H1 (cell line): Measurements from ENCODE around the gene TDRD9. TPM values are rescaled to one million over a fixed set of nuclear protein-coding genes. Genes with fewer than 3 reads are reported as not detected.

ENCODE experiments used
- CBX5 ChIP-seq: fragments of 300-800, 300-1000 bp; sonication (generic); IDR thresholded peaks from 2 replicates; pipeline ENCODE4 v1.7.1; 2016; ENCODE audit warnings: antibody characterized with exemption, low read length, low read depth
- CHD1 ChIP-seq: IDR thresholded peaks from 2 replicates; pipeline ENCODE4 v1.6.1; 2012; ENCODE audit warnings: low read depth, low read length, improper control_type of control experiment
- RBBP5 ChIP-seq: IDR thresholded peaks from 2 replicates; pipeline ENCODE4 v1.7.1; 2012; ENCODE audit warnings: low read depth, mild to moderate bottlenecking, inconsistent platforms, low read length, moderate library complexity, borderline replicate concordance
- SP1 ChIP-seq: IDR thresholded peaks from 2 replicates; pipeline ENCODE4 v1.6.1; 2011; ENCODE audit warnings: low read depth, low read length
- SRF ChIP-seq: IDR thresholded peaks from 2 replicates; pipeline ENCODE4 v1.6.1; 2011; ENCODE audit warnings: mild to moderate bottlenecking, low read depth, low read length, moderate library complexity
- TEAD4 ChIP-seq: IDR thresholded peaks from 2 replicates; pipeline ENCODE4 v1.6.1; 2012; ENCODE audit warnings: low read depth, low read length, inconsistent platforms, mixed read lengths
- polyA plus RNA-seq, 7 experiments: library from polyadenylated mRNA; depleted of rRNA in 3 of 7; stranded (reverse) in 5 of 7; unstranded in 2 of 7; fragments of >200 nt in 5 of 7; fragments of 200-250 nt in 2 of 7; gene quantifications; 1 replicate in 5 of 7; 2 replicates in 1 of 7; 4 replicates in 1 of 7; pipeline versions ENCODE4 v1.2.1 to v1.2.3, GENCODE V29; 2011 to 2013; ENCODE audit warnings: missing spikeins in 2 of 7, mixed read lengths in 2 of 7
- total RNA-seq: library from RNA; stranded (reverse); fragmentation: NEBNext Ultra II Directional; extraction: Animal tissue kit (Norgen Biotek cat#: 25700); gene quantifications from 2 replicates; pipeline ENCODE4 v1.2.1, GENCODE V29; 2021

Gene TDRD9
- total and polyA plus RNA-seq, 2 of the 8 experiments (the other 6 are each of a cell fraction or from before 2014, with no cell fraction given), result not detected

DNA sequence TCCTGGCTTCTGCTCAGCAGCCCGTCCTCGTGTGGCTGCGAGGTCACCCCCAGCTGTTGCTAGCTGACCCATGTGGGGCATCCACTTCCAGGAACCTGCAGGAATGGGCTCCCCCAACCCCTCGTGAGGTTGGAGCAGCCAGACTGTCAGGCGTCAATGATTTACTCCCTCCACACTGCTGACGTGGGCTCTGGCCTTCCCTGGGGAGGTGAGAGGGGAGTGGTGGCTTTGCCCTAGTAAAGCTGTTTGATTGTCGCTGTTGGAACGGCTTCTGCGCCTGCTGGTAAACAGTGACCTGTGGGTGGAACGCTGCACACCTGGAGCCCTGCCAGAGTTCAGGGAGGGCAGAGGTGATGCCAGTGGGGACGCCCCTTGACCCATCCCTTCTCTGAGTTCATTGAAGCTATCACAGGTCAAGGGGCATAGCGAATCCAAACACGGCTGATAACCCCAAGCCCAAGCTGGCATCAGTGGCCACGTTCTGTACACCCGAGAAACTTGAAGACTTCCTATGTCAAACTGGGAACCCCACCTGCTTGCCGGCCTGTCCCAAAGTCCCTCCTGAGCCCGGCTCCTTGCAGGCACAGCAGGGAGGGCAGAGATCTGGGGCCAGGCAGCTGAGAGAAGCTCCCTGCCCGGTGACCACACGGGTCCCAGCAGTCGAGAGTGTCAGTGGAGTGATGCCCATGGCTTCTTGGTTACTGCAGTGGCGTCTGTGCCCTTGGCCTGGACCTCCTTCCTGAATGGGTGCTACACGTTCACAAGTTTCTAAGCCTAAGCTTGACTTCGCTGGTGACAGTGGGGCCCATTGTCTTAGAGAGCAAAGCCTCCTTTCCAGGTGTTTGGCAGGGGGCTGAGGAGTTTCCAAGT lies 160.0 kb downstream of the TDRD9 start (continued):
- TF ChIP-seq SRF (no peak), CBX5 (no peak), TEAD4 (no peak), SP1 (no peak), RBBP5 (no peak), CHD1 (no peak)
- TF ChIP-seq, all 59 proteins: peak for 0
